LNCAP (cell line): ENCODE results near the gene DHCR24.

Experiments used
- CTCF ChIP-seq: fragments of 450-650 bp; IDR thresholded peaks from 2 replicates; pipeline ENCODE4 v1.5.1; 2017; ENCODE audit warnings: mild to moderate bottlenecking

The DHCR24 gene

GRCh38 chr1:54849219-54850068 is 37.6 kb downstream of the DHCR24 start:
- no peak for TF ChIP-seq CTCF

GRCh38 chr1:54848134-54848948 is 38.7 kb downstream of the DHCR24 start:
- no peak for TF ChIP-seq CTCF

GRCh38 chr1:54846716-54847284 is 40.2 kb downstream of the DHCR24 start:
- TF ChIP-seq CTCF: no peak

- TF ChIP-seq CTCF: no peak
These were observed 40.7 kb downstream of the DHCR24 start for GRCh38 chr1:54846301-54846700.

- no peak for TF ChIP-seq CTCF
These were observed 41.2 kb downstream of the DHCR24 start for GRCh38 chr1:54845772-54846171.

- TF ChIP-seq CTCF: no peak
These were observed 42.4 kb downstream of the DHCR24 start for GRCh38 chr1:54844564-54844963.

GRCh38 chr1:54843449-54843848 is 43.5 kb downstream of the DHCR24 start:
- TF ChIP-seq CTCF: no peak
